Mucosa of descending colon (tissue), 3 donors: ENCODE data around the gene CPED1. TPM values are rescaled to one million over a fixed set of nuclear protein-coding genes. Genes with fewer than 3 reads are reported as not detected.

ENCODE experiments used
- ATAC-seq: fragments of 200-7000 bp; cut with Tn5 transposase; one replicate; pipeline ENCODE4 v1.9.1; 2020; ENCODE audit warnings: mild to moderate bottlenecking, moderate library complexity
- DNase-seq, 3 donors: peaks; one replicate each; pipeline ENCODE4 v3.0.0-alpha.2; 2020
- H3K36me3 ChIP-seq: fragments of 200-600 bp; one replicate; pipeline ENCODE4 v1.8.0; 2021; ENCODE audit warnings: low read depth, mild to moderate bottlenecking
- H3K4me1 ChIP-seq: fragments of 200-600 bp; one replicate; pipeline ENCODE4 v1.8.0; 2021; ENCODE audit warnings: low read depth, mild to moderate bottlenecking
- H3K4me3 ChIP-seq: fragments of 200-600 bp; one replicate; pipeline ENCODE4 v1.8.0; 2021; ENCODE audit warnings: mild to moderate bottlenecking
- H3K9me3 ChIP-seq: fragments of 200-600 bp; one replicate; pipeline ENCODE4 v1.8.0; 2021; ENCODE audit warnings: mild to moderate bottlenecking
- CTCF ChIP-seq: fragments of 200-600 bp; IDR thresholded peaks from one replicate; pipeline ENCODE4 v1.8.0; 2022; ENCODE audit warnings: antibody characterized with exemption, mild to moderate bottlenecking
- intact Hi-C, 2 donors: fragments of 100-400 bp; cut with DNase I in 1 of 2; cut with micrococcal nuclease in 1 of 2; formaldehyde crosslinking; loops; one replicate each; pipeline versions ENCODE4 v1.11.0 to v1.11.1; 2022; cut with DNase I, micrococcal nuclease
- total RNA-seq, 3 donors: library from RNA; stranded (reverse); fragmentation: NEBNext Ultra II Directional in 2 of 3; extraction: Animal tissue kit (Norgen Biotek cat#: 25700) in 2 of 3; gene quantifications; one replicate each; pipeline versions ENCODE4 v1.2.1 to v1.2.4, GENCODE V29; 2021 to 2023
- donor health status: DM: no; HTN: no; CAD: no; lungs with moderate emphysema.
- donor health status: DM: no; HTN: no; CAD: no.
- donor health status: DM: no; HTN: yes; CAD: no.

Gene CPED1
- total RNA-seq, 3 donors from 2014 or later = 6.5 to 67.7 (median 8.8) TPM

GRCh38 chr7:120998520-120998919 lies 10.0 kb downstream of the CPED1 start:
- ATAC-seq (no peak), DNase-seq (no peak)
- Histone ChIP-seq H3K4me1 (no peaks in the 10 kb centered on the region), H3K9me3 (no peaks in the 10 kb centered on the region), H3K4me3 (no peak overlapping the region), H3K36me3 (no peaks in the 10 kb centered on the region)
- intact Hi-C loops = no loop called here
- no peak for TF ChIP-seq CTCF

- H3K4me1 ChIP-seq = no peaks in the 10 kb centered on the region
- DNase-seq = no peak
- intact Hi-C loops = no loop called here
- no peaks in the 10 kb centered on the region for H3K9me3 ChIP-seq
- H3K4me3 ChIP-seq = no peak overlapping the region
- ATAC-seq = no peak
- H3K36me3 ChIP-seq = no peaks in the 10 kb centered on the region
- no peak for TF ChIP-seq CTCF
These were observed 10.6 kb downstream of the CPED1 start for GRCh38 chr7:120998996-120999565.

- Histone ChIP-seq H3K9me3 (no peaks in the 10 kb centered on the region), H3K36me3 (no peaks in the 10 kb centered on the region), H3K4me1 (no peaks in the 10 kb centered on the region), H3K4me3 (no peak overlapping the region)
- DNase-seq (no peak), ATAC-seq (no peak)
- intact Hi-C loops = no loop called here
- no peak for TF ChIP-seq CTCF
These were observed 11.8 kb downstream of the CPED1 start for GRCh38 chr7:121000081-121000983.

- Histone ChIP-seq H3K9me3 (no peaks in the 10 kb centered on the region), H3K36me3 (no peaks in the 10 kb centered on the region), H3K4me3 (no peak overlapping the region), H3K4me1 (no peaks in the 10 kb centered on the region)
- DNase-seq (no peak), ATAC-seq (no peak)
- intact Hi-C loops = no loop called here
- TF ChIP-seq CTCF = no peak
These were observed 12.9 kb downstream of the CPED1 start for GRCh38 chr7:121001234-121001906.

GRCh38 chr7:121002048-121002756 lies 13.7 kb downstream of the CPED1 start:
- DNase-seq (no peak), ATAC-seq (no peak)
- H3K4me3 ChIP-seq = no peak overlapping the region
- H3K4me1 ChIP-seq = no peaks in the 10 kb centered on the region
- intact Hi-C loops = no loop called here
- TF ChIP-seq CTCF = no peak
- no peaks in the 10 kb centered on the region for H3K36me3 ChIP-seq
- no peaks in the 10 kb centered on the region for H3K9me3 ChIP-seq
